HG02642 (cell line): ENCODE data around the gene SGO2.
"Not testable (repeated sequence)": the region's sequence is repeated elsewhere in the genome, so short reads cannot be mapped to it uniquely, and the experiment has no call there.

Experiments used
- ATAC-seq: cut with Tn5 transposase; IDR thresholded peaks from one replicate; pipeline ENCODE4 v1.9.1; 2021; ENCODE audit warnings: mild to moderate bottlenecking; ENCODE audit not compliant: unreplicated experiment, poor library complexity

Gene SGO2

DNA sequence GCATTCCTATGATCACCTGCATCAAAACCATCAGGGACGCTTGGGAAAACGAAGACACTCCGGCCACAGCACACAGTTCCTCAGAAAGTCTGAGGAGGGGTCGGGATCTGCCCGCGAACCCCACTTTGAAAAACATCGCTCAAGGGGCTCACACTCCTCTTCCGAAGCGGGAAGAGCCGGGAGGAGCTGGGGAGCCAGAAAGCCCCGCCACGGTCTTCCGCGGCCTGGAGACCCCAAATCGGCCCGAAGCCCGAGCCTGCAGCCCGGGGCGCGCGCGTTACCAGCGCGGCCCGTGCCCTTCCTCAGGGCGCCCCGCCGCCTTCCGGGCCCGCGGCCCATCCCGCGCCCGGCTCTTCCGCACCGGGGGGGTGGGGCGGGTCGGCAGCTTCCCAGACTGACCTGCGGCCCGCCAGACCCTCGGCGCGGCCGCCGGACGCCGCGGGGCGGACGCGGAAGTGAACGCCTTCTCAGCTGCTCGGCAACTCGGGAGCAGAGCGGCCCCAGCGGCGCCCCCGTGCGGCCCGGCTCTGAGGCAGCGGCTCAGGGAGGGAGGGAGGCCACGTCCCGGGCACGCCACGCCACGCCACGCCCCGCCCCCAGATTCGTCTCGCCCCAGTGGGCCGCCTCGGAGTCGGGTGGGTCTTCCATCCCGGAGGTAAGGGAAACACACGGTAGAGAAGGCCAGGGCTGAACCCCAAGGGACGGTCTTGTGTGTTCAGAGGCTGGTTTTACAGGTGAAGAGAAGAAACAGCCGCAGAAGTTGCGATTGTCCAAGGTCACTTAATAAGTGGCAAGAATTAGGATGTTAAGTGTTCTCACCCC is 16.2 kb upstream of the SGO2 start, which contains the start of gene KCTD18:
TSS of gene KCTD18 (minus strand) at position 457 of the 822 bp plus-strand sequence. CDS start 3,052 bp downstream, outside the sequence.
- ATAC-seq = peak; percentile 99

DNA sequence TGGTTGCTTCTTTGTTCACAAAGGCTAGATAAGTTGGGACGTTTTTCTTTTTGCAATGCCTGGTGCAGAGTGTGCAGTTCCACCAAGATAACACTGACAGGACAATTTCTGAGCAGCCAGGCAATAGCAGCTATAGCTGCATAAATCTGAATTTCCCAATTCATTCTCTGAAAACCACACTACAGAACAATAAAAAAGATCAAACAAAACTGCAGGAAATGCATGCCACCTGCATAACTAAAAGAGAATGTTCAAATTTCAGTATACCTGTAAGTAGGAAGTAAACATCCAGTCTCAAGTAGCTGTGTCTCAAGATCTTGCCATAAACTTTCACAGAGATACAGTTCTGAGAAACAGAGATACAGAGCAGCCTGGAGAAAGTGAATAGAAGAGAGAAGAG is 10.9 kb upstream of the SGO2 start:
- no peak for ATAC-seq

DNA sequence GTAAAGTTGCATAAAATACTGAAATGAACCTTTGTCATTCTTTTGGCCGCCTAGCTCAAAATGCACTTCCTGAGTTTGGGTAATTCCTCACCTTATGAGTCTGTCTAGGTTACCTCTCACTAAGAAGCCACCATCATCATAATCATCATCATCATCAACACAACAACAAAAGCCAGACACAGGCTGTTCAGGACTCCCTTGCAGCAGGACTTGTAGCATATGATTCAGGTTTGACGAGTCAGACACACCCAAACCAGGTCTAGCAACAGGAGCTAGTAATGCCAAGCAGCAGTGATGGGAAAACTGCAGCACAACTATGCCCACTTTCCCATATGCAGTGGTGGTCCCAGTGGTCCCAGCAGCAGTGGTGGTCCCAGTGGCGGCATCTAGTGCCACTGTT is 2.8 kb upstream of the SGO2 start:
- ATAC-seq = no peak

DNA sequence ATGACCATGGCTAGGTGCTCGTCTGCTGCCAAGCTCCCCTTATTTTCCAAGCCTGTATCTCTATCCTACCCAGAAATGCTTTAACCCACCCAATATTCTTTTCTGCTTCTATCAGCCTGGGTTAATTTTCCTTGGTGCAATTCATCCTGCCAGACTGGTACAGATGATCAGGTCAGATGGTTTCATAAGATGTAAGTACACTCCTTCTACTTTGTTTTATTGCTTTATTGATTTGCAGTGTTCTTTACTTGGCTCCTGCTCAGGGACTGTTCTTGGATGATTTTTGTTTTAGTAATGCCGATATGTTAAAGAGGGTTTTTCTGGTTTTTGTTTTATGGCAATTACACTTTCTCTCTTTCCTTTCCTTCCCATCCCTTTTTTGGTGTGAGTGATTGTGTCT is 2.4 kb upstream of the SGO2 start:
- ATAC-seq = no peak

DNA sequence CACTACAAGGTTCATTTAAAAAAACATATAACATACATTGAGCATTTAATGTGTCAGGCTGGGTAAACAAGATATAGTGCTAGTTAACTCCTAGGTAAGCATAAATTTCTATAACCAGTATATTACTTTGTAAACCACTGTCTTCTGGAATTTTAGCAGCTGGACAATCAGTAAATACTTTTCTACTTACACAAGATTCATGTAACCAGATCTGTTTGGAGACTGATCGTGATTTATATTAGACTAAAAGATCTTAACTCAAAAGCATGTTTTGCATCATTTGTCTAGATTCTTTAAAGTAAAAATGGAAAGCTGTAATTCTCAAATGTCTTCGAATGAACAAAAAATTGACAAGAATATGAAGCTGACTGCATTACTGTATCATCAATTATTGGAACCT is 941 bp upstream of the SGO2 start:
- ATAC-seq = no peak

DNA sequence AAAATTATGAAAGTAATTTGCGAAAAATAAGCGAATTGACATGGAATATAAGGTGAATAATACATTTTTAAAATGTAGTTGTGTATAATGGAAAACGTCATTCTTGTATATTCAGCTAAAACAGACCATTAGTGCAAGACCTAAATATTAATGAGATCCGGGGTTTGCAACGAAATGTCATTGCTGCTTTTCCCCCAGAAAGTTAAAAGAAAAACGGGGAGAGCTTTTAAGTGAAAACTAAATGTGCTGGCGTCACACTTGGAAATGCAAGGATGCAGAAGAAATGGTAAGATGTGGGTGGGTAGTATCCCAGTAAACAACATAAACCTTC is 491 bp upstream of the SGO2 start:
- ATAC-seq = no peak

DNA sequence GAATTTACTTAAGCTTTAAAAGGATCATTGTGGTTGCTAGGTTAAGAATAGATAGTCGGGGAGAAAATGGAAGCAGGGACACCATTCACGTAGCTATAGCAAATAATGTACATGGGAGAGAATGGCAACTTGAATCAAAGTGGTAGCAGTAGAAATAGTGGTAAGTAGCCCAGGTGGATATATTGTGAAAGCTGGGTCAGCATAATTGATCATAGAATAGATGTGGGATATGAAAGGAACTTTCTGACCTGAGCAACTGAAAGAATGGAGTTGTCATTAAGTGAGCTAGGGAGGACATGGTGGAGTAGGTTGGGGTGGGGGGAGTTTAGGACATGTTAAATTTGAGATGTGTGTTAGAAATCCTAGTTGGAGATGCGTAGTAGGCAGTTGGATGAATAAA is 2.2 kb downstream of the SGO2 start:
- no peak for ATAC-seq

DNA sequence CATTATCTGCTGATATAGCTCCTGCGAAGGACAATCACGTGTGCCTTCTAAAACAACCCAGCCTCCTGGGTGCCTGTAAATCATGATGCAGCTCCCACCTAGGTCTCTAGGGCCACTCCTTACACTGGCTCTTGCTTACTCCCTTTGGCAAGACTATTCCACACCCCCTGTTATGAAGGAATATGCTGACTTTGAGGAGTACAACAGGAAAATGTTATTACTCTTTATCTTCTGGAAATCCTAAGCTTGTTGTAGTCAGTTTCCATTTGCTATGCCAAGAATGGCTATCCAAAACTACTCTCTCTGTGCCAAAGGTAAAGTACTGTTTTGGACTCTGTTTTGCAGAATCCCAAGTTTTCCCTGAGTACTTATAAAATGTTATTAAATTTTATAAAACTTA is 7.7 kb downstream of the SGO2 start:
- ATAC-seq = no peak

DNA sequence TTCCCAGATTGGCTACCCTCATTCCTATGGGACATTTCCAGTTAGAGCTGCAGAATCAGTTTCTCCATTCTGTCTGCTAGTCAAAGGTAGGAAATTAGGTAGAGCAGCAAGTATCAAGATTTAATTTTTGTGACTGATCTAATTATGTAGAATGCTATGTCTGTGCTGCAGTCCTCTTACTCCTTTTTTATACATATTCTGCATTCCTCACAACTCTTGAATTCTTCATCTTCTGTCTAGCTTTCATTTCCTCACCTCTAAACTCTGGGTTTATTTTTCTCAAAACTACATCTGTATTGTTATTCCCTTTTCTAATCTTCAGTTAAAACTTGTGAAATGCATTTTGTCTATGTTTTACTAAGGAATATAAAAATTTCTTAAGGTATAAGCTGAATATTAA is 8.6 kb downstream of the SGO2 start:
- ATAC-seq = no peak

DNA sequence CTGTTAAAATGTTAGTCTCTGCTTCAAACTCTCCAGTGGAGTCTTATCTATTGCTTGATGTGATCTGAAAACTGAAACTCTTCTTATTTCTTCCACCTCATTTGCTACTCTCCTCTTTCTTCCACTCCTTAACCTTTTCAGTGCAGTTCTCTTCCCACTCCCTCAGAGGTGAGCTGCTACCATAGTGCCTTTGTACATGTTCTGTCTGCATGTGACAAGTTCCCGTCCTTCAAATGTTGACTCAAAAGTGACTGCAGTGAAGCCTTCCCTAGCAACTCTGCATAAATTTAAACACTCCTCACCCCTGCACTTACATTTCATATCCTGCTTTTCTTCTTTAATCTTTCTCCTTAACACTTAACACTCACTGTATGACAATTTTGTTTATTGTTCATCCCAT is 12.1 kb downstream of the SGO2 start:
- ATAC-seq = no peak

DNA sequence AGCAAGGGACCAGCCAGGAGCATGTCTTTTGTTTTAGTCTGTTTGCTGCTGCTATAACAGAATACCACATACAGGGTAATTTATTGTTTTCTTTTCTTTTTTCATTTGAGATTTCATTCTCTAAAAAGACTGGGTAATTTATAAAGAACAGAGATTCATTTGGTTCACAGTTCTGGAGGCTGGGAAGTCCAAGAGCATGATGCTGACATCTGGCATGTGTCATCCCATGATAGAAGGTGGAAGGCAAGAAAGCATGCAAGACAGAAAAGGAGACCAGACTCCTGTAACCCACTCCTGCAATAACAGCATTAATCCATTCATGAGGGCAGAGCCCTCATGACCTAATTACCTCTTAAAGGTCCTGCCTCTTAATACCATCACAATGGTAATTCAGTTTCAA is 14.8 kb downstream of the SGO2 start:
- no peak for ATAC-seq

DNA sequence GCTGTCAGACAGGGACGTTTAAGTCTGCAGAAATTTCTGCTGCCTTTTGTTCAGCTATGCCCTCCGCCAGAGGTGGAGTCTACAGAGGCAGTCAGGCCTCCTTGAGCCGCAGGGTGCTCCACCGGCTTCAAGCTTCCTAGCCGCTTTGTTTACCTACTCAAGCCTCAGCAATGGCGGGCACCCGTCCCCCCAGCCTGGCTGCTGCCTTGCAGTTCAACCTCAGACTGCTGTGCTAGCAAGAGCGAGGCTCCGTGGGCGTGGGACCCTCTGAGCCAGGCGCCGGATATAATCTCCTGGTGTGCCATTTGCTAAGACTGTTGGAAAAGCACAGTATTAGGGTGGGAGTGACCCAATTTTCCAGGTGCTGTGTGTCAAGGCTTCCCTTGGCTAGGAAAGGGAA is 40.6 kb downstream of the SGO2 start:
- ATAC-seq = not testable (repeated sequence)

DNA sequence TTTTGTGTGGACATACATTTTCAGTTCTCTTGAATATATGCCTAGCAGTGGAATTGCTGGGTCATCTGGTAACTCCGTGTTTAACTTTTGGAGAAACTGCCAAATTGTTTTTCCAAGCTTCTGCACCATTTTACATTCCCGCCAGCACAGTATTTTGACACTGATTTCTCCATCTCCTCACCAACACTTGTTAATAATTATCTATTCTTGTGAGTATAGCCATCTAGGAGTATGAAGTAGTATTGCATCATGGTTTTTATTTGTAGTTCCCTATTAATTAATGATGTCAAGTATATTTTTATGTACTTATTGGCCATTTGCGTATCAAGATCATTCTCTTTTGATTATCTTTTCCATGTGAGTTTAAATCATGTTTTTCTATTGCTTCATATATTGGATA is 41.9 kb downstream of the SGO2 start:
- no peak for ATAC-seq

DNA sequence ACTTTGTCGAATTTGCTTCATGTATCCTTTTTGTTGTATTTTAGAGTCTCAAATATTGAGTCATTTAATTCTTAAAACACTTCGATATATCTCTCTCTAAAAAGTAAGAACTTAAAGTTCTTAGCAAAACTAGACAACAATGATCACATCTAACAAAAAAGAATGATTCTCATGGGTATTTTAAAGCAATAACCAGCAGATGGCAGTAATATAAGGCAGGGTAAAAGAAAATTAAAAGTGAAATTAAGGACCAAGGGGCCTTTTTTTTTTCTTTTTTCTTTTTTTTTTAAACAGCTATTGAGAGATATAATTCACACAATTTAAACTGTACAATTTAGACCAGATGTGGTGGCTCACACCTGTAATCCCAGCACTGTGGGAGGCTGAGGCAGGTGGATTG is 50.0 kb downstream of the SGO2 start:
- no peak for ATAC-seq

DNA sequence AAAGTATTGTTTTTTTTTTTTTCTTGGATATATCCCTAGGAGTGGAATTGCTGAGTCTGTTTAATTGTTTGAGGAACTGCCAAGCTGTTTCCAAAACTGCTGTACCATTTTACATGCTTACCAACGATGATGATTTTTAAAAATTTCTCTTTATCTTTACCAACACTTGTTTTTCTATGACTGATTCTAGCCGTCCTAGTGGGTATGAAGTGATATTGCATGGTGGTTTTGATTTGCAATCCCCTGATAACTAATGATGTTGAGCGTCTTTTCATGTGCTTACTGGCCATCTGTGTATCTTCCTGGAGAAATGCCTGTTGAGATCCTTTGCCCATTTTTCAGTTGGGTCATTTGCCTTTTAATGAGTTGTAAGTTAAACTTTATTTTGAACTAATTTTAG is 51.0 kb downstream of the SGO2 start:
- no peak for ATAC-seq

DNA sequence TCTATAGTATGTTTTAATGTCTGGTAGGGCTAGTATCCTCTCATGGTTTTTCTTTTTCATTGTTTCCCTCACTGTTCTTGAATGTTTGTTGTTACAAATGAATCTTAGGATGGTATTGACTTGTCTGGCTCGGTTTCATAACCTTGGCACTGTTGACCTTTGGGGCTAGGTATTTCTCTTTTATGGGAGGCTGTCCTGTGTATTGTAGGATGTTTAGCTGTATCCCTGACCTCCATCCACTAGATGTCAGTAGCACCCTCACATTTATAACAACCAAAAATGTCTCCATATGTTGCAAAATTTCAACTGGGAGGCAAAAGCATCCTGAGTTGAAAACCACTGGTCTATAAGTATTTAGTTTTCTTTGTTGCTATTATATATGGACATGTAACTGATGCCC is 52.8 kb downstream of the SGO2 start:
- ATAC-seq = no peak

DNA sequence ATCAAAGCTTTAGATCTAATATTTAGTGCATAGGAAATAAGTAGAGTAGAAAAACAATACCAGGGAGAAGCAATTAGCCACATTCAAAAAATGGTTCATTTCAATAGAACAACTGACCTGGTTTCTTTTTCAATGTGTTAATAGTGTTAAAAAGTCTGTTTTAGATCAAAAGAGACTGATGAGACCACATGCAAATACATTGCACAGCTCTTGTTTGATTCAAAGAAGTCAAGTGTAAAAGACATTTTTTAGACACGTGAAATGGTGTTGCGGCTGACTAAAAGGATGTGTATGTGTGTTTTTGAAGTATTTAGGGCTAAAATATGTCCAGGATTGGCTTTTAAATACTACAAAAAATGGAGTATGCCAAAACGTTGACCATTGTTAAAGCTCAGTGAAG is 58.6 kb downstream of the SGO2 start:
- ATAC-seq = no peak

DNA sequence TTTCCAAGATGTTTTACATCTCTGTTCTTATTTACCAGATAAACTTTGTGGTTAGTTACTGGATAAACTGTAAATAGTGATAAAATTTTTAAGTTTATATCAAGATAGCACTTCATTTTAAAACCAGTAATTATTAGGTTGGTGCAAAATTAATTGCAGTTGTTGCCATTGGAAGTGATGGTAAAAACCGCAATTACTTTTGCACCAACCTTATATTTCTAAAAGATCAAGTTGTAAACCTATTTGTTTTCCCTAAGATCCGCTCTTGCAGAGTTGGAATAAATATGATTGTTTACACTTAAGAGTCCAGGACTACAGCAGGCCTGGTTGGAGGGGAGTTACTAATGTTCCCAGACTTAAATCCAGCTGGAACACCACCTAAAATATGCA is 59.3 kb downstream of the SGO2 start:
- no peak for ATAC-seq

DNA sequence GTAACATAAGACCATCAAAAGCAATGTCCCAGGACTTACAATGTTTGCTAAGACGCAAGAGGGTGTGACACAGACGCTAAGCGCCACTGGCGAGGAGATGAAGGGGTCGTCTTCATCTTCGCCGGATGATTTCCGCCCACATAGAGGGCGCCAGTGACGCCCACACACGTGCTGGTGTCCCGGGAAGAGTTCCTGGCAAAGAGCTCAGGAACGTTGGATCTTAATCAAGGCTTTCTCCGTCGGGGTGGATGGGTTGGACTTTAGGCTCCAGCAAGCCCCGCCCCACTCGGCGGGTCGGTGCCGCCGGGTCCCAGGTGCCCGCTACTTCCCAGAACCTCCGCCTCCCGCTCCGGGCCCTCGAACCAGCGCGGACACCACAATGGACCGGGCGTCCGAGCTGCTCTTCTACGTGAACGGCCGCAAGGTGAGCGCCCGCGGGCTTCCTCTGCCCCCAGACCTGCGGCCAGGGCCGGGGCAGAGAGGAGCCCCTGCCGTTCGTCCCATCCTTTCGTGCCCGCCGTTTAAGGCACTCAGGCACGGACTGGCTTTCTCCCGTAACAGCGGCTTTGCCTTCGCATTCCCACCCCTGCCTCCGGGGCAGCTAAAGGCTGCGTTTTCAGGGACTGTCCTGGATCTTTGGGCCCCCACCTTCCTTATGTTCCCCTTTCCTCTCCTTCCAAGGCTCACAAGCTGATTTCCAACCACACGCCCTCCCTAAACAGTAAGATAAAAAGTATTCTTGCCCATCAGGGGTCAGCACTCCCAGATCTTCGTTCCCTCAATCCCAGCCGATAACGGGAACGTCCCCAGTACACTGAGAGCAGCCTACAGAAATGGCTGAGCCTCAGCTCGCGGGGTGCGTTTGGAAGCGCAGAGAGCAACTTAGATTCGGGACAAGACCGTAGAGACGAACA is 60.0 kb downstream of the SGO2 start, which contains the start of gene AOX1:
TSS of gene AOX1 (plus strand) at position 285 of the 914 bp plus-strand sequence. CDS start at position 380, 95 bp downstream.
- ATAC-seq = peak; percentile 47

DNA sequence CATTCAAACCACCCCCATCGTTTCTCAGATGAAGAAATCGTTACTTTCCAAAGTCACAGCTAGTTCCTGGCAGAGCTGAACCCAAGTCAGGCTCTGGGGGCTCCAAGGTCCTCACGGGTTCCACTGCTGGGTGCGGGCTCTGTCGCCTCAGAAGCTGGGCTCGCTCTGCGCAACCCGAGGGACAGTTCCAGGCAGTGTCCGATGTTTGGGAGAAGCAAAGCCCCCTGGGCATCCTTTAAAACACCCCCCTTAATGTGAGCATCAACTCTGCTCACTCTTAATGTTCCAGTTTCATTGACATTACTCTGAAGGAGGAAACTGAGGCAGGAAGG is 60.6 kb downstream of the SGO2 start:
- no peak for ATAC-seq

DNA sequence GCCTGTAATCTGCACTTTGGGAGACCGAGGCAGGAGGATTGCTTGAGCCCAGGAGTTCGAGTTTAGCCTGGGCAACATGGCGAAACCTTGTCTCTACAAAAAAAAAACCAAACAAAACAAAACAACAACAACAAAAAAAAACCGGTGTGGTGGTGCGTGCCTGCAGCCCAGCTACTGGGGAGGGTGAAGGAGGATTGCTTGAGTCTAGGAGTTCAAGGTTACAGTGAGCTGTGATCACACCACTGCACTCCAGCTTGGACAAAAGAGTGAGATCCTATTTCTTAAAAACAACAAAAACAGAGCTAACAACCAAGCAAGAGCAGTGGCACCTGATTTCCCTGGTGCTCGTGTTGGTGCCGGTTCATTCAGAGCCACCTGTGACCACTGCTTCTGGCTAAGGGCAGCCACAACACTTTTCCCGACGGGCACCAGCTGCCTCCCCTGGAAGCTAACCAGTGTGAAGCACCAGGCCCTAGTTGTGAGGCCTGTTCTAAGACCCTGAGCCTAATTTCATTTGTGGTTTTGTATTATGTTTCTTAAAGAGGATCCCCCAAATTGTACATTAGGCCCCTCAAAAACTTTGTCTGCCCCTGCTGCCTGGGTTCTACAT is 61.1 kb downstream of the SGO2 start:
- ATAC-seq = no peak
